Stimulated activated CD4-positive, alpha-beta T cell treated with anti-CD3 and anti-CD28 coated beads, Interleukin-1b, Interleukin-23, amount 100 ng/mL, for 48 hours (primary cell): ENCODE data around the gene ALPL.
A peak's percentile ranks its signal among the peaks of the same experiment; 100 is the strongest.
"Not testable (repeated sequence)": the region's sequence is repeated elsewhere in the genome, so short reads cannot be mapped to it uniquely, and the experiment has no call there.

ENCODE experiments used
- DNase-seq: peaks from one replicate; pipeline ENCODE4 v3.0.0-alpha.2; 2020

ALPL gene

GRCh38 chr1:21509351-21510112 lies at the start of gene ALPL:
TSS of gene ALPL (plus strand) at chr1:21509423. CDS start at chr1:21554082, 44,659 bp downstream.
- DNase-seq, result no peak

- not testable (repeated sequence) for DNase-seq
These were observed 44.1 kb upstream of the ALPL start for GRCh38 chr1:21465127-21465526.

DNA sequence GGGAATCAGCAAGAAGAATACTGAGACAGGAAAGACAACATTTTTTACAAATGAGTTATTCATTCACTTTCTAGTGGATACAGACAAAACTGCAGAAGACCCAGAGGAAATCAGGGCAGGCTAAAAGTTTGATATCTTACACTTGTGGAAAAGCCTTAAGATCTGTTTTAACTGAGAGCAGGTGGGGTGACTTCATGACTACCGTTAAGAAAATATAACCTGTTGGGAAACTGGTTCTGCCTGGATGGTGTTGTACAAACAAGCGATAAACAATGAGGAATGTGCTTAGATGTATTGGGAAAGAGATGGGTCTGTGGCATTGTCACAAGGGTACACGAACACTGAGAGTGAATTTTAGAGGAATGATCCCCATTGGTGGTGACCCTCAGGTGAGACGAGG lies 41.3 kb upstream of the ALPL start:
- DNase-seq, result not testable (repeated sequence)

GRCh38 chr1:21468599-21468998 lies 40.6 kb upstream of the ALPL start:
- peak; percentile 14 for DNase-seq

DNA sequence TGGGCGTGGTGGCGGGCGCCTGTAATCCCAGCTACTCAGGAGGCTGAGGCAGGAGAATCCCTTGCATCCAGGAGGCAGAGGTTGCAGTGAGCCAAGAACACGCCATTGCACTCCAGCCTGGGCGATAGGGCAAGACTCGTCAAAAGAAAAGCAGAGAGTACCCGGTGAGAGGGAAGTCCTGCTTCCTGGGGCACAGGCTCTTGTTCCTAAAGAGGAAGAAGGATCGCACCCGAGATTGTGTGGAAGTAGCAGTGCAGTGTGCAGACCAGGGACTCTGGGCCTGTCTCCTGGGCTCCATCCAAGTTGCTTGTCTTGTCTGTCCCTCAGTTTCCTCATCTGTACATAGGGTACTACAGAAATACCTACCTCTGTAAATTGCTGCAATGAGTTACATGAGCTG lies 39.6 kb upstream of the ALPL start:
- no peak for DNase-seq

DNA sequence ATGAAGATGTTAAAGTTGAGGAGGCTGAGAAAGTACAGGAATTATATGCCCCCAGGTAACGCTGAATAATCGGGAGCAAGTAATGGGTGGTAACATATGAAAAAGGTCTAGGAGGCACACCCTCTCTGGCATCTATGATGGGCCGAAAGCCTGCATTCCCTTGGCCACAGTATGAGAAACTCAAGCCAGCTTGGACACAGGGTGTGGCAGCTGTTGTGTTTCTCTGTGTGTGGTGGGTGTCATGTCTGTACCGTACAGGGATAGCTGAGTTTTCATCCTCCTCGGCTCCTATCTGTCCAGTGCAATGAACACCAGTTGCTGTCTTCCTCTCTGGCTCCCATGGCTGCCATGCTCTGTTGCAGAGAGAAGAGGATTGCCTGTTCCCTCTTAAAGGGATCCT lies 36.4 kb upstream of the ALPL start:
- no peak for DNase-seq

- no peak for DNase-seq
These were observed 30.9 kb upstream of the ALPL start for GRCh38 chr1:21478356-21478755.

DNA sequence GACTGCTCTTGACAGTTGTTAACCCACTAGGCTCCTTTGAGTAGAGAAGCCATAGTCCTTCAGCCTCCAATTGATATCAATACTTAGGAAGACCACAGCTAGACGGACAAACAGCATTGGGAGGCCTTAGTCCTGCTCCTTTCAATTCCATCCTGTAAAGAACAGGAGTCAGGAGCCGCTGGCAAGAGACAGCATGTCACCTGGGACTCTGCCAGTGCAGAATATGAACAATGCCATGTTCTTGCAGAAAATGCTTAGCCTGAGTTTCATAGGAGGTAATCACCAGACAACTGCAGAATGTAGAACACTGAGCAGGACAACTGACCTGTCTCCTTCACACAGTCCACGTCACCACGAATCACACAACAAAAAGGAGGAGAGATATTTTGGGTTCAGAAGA lies 25.3 kb upstream of the ALPL start:
- DNase-seq, result not testable (repeated sequence)

DNA sequence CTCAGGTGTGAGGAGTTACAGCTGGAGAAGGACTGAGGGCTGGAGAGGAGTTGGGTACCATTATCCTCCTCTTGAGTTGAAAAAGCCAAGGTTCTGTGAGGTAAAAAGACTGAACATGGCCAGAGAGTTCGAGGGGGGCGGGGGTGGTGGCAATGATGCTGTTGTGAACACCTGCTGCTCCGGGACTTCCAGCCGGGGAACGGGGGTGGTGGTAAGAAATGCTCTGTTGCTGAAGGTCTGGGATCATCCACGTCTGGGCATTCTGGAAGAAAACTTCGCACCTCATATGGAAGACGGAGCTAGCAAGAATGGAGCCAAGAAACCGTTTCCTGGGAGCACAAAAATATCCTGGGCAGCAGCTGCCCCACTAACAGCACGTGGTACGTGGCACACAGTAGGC lies 20.1 kb upstream of the ALPL start:
- DNase-seq, result no peak

- DNase-seq, result peak; percentile 32
These were observed 18.3 kb upstream of the ALPL start for GRCh38 chr1:21490774-21491487.

- DNase-seq, result no peak
These were observed 17.5 kb upstream of the ALPL start for GRCh38 chr1:21491488-21492355.

DNA sequence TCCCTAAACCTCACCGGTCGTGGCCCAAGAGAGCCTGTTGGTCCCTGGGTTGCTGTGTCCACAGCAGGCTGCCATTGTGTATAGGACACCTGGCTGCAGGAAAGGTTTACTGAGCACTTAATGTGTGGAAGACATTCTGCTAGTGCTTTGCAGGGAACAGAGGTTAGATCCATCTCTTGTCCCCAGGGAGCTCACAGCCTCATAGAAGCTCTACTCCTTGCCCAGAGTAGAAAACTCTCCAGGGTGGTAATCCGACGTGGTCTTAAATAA lies 16.9 kb upstream of the ALPL start:
- DNase-seq, result no peak

DNA sequence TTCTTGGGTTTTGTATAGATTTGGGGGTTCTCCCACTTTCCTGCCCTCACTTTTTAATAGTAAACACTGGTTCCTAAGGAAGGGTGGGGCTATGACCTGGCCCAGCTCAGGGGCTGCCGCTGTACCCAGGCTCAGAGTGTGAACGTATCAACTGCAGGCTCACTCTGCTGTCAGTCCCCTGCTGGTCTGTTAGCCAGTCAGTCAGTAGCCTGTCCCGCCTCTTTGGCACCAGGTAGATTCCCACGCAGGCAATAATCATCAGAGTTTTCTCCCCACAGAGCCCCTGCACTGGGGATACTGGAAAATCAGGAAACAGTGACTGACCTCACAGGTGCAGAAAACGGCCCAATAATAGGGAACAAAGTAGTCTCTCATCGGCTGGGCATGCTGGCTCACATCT lies 15.0 kb upstream of the ALPL start:
- DNase-seq, result no peak

GRCh38 chr1:21495225-21495820 lies 13.9 kb upstream of the ALPL start:
- DNase-seq, result no peak

DNA sequence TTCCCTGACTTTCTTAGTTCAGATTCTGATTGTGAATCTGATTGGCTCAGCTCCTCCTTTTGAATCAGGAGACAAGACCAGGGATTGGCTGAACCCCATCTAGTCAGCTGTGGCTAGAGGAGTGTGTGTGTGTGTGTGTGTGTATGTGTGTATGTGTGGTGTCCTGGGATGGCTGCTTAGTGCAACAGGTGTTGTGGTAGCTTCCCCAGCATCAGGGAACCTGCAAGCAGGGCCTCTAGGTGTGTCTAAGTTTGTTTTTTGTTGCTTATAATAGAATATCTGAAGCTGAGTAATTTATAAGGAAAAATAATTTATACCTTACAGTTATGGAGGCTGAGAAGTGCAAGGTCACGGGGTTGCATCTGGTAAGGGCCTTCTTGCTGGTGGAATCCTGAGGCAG lies 13.2 kb upstream of the ALPL start:
- DNase-seq, result no peak

- no peak for DNase-seq
These were observed 12.3 kb upstream of the ALPL start for GRCh38 chr1:21496886-21497285.

- no peak for DNase-seq
These were observed 11.7 kb upstream of the ALPL start for GRCh38 chr1:21497466-21498061.

- no peak for DNase-seq
These were observed 9.8 kb upstream of the ALPL start for GRCh38 chr1:21499283-21499950.

- no peak for DNase-seq
These were observed 5.4 kb upstream of the ALPL start for GRCh38 chr1:21503706-21504377.

DNA sequence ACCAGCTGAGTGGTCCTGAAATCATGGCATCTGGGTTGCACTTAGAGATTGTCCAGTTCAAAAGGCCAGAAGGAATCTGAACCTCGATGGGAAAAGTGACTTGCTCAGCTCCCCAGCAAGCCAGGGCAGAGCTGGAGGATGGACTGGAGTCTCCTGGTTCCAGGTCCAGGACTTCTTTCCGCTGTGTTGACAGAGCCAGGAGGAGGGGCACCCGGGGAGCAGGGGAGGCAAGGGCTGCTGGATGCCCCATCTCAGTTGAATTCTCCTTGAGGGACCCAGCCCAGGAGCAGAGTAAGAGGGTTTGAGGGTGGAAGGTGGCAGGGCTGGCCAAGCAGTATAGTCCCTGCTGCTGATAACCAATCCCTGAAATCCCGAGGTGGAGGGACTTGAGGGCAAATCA lies 2.4 kb upstream of the ALPL start:
- no peak for DNase-seq

GRCh38 chr1:21507511-21508270 lies 1.5 kb upstream of the ALPL start:
- no peak for DNase-seq
